ENCODE data around the gene ADH5.

The ADH5 gene

GRCh38 chr4:99021386-99021785 is 67.2 kb downstream of the ADH5 start:
- Histone ChIP-seq H3K4me1 (peaks cover 2% of the 10 kb centered on the region), H3K4me3 (ENCODE audit: low read depth, low read length) (no peak overlapping the region), H3K27me3 (no peaks in the 10 kb centered on the region), H3K36me3 (0 out of 2 replicates have a peak, but pooled peaks cover 4% of the 10 kb centered on the region), H3K9me3 (no peaks in the 10 kb centered on the region)
- no peak for DNase-seq
- no peak for TF ChIP-seq CTCF (IDR thresholded peaks at IDR 0.05; ENCODE audit: low read depth, low read length)

All from BE2C (cell line).